ENCODE results near the gene SCGB1D2.

The SCGB1D2 gene

GRCh38 chr11:62204430-62204829 lies 37.6 kb upstream of the SCGB1D2 start:
- no peak for TF ChIP-seq TCF12 (IDR thresholded peaks at IDR 0.05; ENCODE audit: low read depth)
- TF ChIP-seq, protein P1, sequence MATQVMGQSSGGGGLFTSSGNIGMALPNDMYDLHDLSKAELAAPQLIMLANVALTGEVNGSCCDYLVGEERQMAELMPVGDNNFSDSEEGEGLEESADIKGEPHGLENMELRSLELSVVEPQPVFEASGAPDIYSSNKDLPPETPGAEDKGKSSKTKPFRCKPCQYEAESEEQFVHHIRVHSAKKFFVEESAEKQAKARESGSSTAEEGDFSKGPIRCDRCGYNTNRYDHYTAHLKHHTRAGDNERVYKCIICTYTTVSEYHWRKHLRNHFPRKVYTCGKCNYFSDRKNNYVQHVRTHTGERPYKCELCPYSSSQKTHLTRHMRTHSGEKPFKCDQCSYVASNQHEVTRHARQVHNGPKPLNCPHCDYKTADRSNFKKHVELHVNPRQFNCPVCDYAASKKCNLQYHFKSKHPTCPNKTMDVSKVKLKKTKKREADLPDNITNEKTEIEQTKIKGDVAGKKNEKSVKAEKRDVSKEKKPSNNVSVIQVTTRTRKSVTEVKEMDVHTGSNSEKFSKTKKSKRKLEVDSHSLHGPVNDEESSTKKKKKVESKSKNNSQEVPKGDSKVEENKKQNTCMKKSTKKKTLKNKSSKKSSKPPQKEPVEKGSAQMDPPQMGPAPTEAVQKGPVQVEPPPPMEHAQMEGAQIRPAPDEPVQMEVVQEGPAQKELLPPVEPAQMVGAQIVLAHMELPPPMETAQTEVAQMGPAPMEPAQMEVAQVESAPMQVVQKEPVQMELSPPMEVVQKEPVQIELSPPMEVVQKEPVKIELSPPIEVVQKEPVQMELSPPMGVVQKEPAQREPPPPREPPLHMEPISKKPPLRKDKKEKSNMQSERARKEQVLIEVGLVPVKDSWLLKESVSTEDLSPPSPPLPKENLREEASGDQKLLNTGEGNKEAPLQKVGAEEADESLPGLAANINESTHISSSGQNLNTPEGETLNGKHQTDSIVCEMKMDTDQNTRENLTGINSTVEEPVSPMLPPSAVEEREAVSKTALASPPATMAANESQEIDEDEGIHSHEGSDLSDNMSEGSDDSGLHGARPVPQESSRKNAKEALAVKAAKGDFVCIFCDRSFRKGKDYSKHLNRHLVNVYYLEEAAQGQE (IDR thresholded peaks at IDR 0.05; ENCODE audit: low read depth), result no peak
- TF ChIP-seq CEBPB (IDR thresholded peaks at IDR 0.05), result no peak
- no peak for TF ChIP-seq EP300 (IDR thresholded peaks at IDR 0.05; ENCODE audit: borderline replicate concordance)
- no peak for TF ChIP-seq MAX (IDR thresholded peaks at IDR 0.05)
- no peak for TF ChIP-seq ZBTB7A (IDR thresholded peaks at IDR 0.05; ENCODE audit: low read depth)
- TF ChIP-seq TAF1 (IDR thresholded peaks at IDR 0.05; ENCODE audit: low read depth), result no peak
- TF ChIP-seq FOXM1 (IDR thresholded peaks at IDR 0.05; ENCODE audit: borderline replicate concordance, low read depth), result no peak
- no peak for TF ChIP-seq USF1 (IDR thresholded peaks at IDR 0.05)
- no peak for TF ChIP-seq NFIC (IDR thresholded peaks at IDR 0.05)
- no peak for TF ChIP-seq CREB1 (IDR thresholded peaks at IDR 0.05; ENCODE audit: low read depth)
- no peak for TF ChIP-seq RAD21 (IDR thresholded peaks at IDR 0.05; ENCODE audit: low read depth)
- TF ChIP-seq TEAD4 (IDR thresholded peaks at IDR 0.05), result no peak
- TF ChIP-seq YY1 (IDR thresholded peaks at IDR 0.05; ENCODE audit: low read depth), result no peak

DNA sequence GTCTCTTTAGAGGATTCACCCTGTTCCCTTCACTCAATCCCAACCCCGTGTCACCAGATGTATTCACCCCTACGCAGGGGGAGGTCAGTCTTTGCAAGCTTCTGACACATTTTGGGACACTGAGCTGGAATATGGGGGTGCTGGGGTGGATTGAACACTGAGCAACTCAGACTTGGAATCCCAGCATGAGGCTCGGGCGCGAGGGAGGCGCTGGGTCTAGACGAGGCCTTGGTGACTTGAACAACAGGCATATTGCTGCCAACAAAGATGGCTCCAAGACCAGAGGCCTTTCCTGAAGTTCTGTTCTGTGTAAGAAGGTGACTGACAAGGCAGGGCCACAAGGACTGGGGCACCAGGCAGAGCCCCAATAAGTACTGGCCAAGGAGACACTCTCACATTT lies 36.6 kb upstream of the SCGB1D2 start:
- TF ChIP-seq CREB1 (IDR thresholded peaks at IDR 0.05; ENCODE audit: low read depth) (no peak), USF1 (IDR thresholded peaks at IDR 0.05) (no peak), EP300 (IDR thresholded peaks at IDR 0.05; ENCODE audit: borderline replicate concordance) (no peak), TAF1 (IDR thresholded peaks at IDR 0.05; ENCODE audit: low read depth) (no peak), CEBPB (IDR thresholded peaks at IDR 0.05) (no peak), TCF12 (IDR thresholded peaks at IDR 0.05; ENCODE audit: low read depth) (no peak), NFIC (IDR thresholded peaks at IDR 0.05) (no peak), TEAD4 (IDR thresholded peaks at IDR 0.05) (no peak), EGR1 (IDR thresholded peaks at IDR 0.05) (no peak), MAX (IDR thresholded peaks at IDR 0.05) (no peak), FOXM1 (IDR thresholded peaks at IDR 0.05; ENCODE audit: borderline replicate concordance, low read depth) (no peak), RAD21 (IDR thresholded peaks at IDR 0.05; ENCODE audit: low read depth) (no peak), ZBTB7A (IDR thresholded peaks at IDR 0.05; ENCODE audit: low read depth) (no peak), YY1 (IDR thresholded peaks at IDR 0.05; ENCODE audit: low read depth) (no peak)
- TF ChIP-seq, protein P1 (IDR thresholded peaks at IDR 0.05; ENCODE audit: low read depth), result no peak

DNA sequence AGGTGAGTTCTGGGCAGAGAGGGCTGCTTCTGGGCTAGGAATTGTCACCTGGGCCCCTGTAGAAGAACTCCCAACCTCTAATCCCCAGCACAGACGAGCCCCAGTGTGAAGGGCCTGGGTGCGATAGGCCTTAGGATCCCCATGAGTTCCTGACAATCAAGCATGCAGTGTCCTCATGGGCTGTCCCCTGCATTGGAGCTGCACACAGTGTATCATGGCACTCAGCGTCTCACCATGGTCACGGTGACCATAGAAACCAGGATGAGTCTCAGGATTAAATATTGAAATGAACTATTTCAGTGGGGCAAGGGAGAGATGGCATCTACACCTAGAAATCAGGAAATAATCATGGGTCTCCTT lies 33.3 kb upstream of the SCGB1D2 start:
- TF ChIP-seq MAX (IDR thresholded peaks at IDR 0.05) (no peak), NFIC (IDR thresholded peaks at IDR 0.05) (no peak), TEAD4 (IDR thresholded peaks at IDR 0.05) (no peak), EGR1 (IDR thresholded peaks at IDR 0.05) (no peak), CEBPB (IDR thresholded peaks at IDR 0.05) (no peak)

DNA sequence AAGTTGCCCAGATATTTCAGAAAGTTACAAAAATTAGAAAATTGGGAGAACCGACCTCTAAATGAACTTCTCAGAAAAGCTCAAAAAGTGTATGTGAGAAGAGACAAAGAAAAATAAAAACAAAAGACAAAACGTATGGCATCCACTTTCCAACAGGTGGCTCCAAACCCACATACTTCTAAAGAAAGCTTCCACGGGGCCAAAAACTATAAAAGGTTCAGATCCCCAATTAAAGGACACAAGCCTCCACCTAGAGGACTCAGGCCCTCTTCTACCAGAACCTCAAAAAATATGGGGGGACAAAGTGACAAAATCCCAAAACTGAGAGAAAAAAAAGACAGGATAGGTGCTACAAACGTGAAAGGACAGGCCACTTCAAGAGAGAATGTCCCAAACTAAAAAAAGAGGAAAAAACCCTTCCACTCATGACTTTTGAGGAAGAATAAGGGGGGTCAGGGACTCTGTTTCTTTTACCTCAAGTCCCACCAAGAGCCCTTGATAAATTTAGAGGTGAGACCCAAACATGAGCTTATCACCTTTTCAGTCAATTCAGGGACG lies 24.8 kb upstream of the SCGB1D2 start:
- TF ChIP-seq RAD21 (IDR thresholded peaks at IDR 0.05; ENCODE audit: low read depth), result peak; percentile 88
- TF ChIP-seq, protein P1 (IDR thresholded peaks at IDR 0.05; ENCODE audit: low read depth), result no peak

GRCh38 chr11:62221498-62221897 lies 20.5 kb upstream of the SCGB1D2 start:
- TF ChIP-seq EP300 (IDR thresholded peaks at IDR 0.05; ENCODE audit: borderline replicate concordance), result no peak
